HepG2 (cell line): Measurements from ENCODE around the gene SAAL1. TPM values are rescaled to one million over a fixed set of nuclear protein-coding genes. Genes with fewer than 3 reads are reported as not detected.

Experiments used
- TCF12 ChIP-seq, 2 experiments: fragments of 450-650 bp in 1 of 2; sonication (generic) in 1 of 2; formaldehyde crosslinking in 1 of 2; IDR thresholded peaks; 2 replicates each; pipeline versions ENCODE4 v1.6.1 to v1.8.0; 2017 to 2022; ENCODE audit warnings: antibody characterized with exemption in 1 of 2, mild to moderate bottlenecking in 1 of 2, missing genetic modification reagents in 1 of 2, moderate library complexity in 1 of 2
- ZBTB38 ChIP-seq: sonication (generic); formaldehyde crosslinking; IDR thresholded peaks from 2 replicates; pipeline ENCODE4 v1.5.1; 2020; ENCODE audit warnings: mild to moderate bottlenecking, missing genetic modification reagents
- polyA plus RNA-seq, 8 experiments: library from polyadenylated mRNA; depleted of rRNA in 3 of 8; stranded (reverse) in 7 of 8; unstranded in 1 of 8; fragments of >200 nt; fragmentation: Illumina TruSeq in 4 of 8; extraction: Trizol in 4 of 8; gene quantifications; 2 replicates each; pipeline versions ENCODE4 v1.2.1 to v1.2.3, GENCODE V29; 2011 to 2016; ENCODE audit warnings: low read depth in 4 of 8, missing spikeins in 1 of 8, mixed read lengths in 1 of 8; ENCODE audit not compliant: insufficient read depth in 1 of 8
- total RNA-seq, 5 experiments: library from RNA; depleted of rRNA; stranded (reverse); fragments of >200 nt; fragmentation: Illumina TruSeq; extraction: Trizol; gene quantifications; 2 replicates each; pipeline ENCODE4 v1.2.3, GENCODE V29; 2016; ENCODE audit warnings: low read depth in 1 of 5
- TF ChIP-seq, protein P1 (sequence below): fragments of 450-650 bp; IDR thresholded peaks from 2 replicates; pipeline ENCODE4 v1.6.1; 2017; ENCODE audit warnings: mild to moderate bottlenecking
- TF ChIP-seq, protein P2 (sequence below): sonication (generic); formaldehyde crosslinking; IDR thresholded peaks from 2 replicates; pipeline ENCODE4 v1.4.0; 2020; ENCODE audit warnings: missing genetic modification reagents, borderline replicate concordance
- TF ChIP-seq, protein P3 (sequence below): sonication (generic); formaldehyde crosslinking; IDR thresholded peaks from 2 replicates; pipeline ENCODE4 v1.4.0; 2020; ENCODE audit warnings: missing genetic modification reagents, mild to moderate bottlenecking, borderline replicate concordance
- TF ChIP-seq, protein P4 (sequence below): IDR thresholded peaks from 2 replicates; pipeline ENCODE4 v1.6.1; 2018; ENCODE audit warnings: missing genetic modification reagents, mild to moderate bottlenecking, missing compliant biosample characterization
- TF ChIP-seq, protein P5 (sequence below): sonication (generic); formaldehyde crosslinking; IDR thresholded peaks from 2 replicates; pipeline ENCODE4 v1.4.0; 2020; ENCODE audit warnings: missing genetic modification reagents

SAAL1 gene
- total and polyA plus RNA-seq, 2 of the 13 experiments (the other 11 are each of a cell fraction or from before 2014, with no cell fraction given): 16.5 to 46.0 TPM

DNA sequence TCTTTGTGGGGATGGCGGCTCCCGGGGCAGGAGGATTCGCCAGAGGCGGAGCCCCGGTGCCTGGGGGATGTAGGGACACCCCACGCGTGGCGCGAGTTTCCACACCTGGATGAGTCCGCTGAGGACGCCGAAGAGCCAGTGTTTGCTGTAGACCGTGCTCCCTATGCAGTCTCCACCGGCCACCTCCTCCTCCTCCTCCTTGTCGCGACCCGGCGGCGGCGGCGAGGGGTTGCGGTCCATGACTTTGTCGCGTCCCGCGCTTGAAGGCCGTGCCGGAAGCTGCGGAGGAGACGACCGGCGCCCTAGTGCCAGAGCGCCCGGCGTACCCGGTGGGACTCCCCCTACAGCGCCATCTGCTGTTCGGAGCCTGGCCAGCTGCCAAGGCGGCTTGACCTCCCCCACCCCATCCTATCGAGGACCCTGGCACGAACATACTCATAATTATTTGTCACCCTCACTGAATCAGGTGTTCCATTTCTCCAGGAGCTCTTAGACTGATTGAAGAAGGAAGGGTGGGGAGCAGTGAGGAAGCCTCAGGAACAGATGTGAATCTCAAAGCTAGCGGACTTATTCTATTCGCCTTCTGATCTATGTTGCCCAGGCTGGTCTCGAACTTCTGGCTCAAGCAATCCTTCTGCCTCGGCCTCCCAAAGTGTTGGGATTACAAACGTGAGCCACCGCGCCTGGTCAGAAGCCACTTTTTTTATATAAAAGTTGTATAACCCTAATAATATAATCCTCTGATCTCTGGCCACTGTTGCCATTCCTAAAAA lies at the start of gene SAAL1 (continued):
- TF ChIP-seq, protein P1, sequence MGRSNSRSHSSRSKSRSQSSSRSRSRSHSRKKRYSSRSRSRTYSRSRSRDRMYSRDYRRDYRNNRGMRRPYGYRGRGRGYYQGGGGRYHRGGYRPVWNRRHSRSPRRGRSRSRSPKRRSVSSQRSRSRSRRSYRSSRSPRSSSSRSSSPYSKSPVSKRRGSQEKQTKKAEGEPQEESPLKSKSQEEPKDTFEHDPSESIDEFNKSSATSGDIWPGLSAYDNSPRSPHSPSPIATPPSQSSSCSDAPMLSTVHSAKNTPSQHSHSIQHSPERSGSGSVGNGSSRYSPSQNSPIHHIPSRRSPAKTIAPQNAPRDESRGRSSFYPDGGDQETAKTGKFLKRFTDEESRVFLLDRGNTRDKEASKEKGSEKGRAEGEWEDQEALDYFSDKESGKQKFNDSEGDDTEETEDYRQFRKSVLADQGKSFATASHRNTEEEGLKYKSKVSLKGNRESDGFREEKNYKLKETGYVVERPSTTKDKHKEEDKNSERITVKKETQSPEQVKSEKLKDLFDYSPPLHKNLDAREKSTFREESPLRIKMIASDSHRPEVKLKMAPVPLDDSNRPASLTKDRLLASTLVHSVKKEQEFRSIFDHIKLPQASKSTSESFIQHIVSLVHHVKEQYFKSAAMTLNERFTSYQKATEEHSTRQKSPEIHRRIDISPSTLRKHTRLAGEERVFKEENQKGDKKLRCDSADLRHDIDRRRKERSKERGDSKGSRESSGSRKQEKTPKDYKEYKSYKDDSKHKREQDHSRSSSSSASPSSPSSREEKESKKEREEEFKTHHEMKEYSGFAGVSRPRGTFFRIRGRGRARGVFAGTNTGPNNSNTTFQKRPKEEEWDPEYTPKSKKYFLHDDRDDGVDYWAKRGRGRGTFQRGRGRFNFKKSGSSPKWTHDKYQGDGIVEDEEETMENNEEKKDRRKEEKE: no peak
- TF ChIP-seq, protein P2, sequence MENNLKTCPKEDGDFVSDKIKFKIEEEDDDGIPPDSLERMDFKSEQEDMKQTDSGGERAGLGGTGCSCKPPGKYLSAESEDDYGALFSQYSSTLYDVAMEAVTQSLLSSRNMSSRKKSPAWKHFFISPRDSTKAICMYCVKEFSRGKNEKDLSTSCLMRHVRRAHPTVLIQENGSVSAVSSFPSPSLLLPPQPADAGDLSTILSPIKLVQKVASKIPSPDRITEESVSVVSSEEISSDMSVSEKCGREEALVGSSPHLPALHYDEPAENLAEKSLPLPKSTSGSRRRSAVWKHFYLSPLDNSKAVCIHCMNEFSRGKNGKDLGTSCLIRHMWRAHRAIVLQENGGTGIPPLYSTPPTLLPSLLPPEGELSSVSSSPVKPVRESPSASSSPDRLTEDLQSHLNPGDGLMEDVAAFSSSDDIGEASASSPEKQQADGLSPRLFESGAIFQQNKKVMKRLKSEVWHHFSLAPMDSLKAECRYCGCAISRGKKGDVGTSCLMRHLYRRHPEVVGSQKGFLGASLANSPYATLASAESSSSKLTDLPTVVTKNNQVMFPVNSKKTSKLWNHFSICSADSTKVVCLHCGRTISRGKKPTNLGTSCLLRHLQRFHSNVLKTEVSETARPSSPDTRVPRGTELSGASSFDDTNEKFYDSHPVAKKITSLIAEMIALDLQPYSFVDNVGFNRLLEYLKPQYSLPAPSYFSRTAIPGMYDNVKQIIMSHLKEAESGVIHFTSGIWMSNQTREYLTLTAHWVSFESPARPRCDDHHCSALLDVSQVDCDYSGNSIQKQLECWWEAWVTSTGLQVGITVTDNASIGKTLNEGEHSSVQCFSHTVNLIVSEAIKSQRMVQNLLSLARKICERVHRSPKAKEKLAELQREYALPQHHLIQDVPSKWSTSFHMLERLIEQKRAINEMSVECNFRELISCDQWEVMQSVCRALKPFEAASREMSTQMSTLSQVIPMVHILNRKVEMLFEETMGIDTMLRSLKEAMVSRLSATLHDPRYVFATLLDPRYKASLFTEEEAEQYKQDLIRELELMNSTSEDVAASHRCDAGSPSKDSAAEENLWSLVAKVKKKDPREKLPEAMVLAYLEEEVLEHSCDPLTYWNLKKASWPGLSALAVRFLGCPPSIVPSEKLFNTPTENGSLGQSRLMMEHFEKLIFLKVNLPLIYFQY (CRISPR knock-in tag): 0 out of 2 replicates have a peak, but pooled peaks have one; percentile 64
- TF ChIP-seq, protein P3, sequence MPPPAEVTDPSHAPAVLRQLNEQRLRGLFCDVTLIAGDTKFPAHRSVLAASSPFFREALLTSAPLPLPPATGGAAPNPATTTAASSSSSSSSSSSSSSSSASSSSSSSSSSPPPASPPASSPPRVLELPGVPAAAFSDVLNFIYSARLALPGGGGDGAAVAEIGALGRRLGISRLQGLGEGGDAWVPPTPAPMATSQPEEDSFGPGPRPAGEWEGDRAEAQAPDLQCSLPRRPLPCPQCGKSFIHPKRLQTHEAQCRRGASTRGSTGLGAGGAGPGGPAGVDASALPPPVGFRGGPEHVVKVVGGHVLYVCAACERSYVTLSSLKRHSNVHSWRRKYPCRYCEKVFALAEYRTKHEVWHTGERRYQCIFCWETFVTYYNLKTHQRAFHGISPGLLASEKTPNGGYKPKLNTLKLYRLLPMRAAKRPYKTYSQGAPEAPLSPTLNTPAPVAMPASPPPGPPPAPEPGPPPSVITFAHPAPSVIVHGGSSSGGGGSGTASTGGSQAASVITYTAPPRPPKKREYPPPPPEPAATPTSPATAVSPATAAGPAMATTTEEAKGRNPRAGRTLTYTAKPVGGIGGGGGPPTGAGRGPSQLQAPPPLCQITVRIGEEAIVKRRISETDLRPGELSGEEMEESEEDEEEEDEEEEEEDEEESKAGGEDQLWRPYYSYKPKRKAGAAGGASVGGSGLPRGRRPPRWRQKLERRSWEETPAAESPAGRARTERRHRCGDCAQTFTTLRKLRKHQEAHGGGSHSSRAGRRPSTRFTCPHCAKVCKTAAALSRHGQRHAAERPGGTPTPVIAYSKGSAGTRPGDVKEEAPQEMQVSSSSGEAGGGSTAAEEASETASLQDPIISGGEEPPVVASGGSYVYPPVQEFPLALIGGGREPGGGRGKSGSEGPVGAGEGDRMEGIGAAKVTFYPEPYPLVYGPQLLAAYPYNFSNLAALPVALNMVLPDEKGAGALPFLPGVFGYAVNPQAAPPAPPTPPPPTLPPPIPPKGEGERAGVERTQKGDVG (CRISPR knock-in tag): no peak
- TF ChIP-seq TCF12 (IDR thresholded peaks at IDR 0.05) (no peak), TCF12 (CRISPR knock-in tag; IDR thresholded peaks at IDR 0.05) (peak; percentile 45; the same call in 1 of the 2 replicates), ZBTB38 (CRISPR knock-in tag) (peak; percentile 80)
- TF ChIP-seq, protein P4, sequence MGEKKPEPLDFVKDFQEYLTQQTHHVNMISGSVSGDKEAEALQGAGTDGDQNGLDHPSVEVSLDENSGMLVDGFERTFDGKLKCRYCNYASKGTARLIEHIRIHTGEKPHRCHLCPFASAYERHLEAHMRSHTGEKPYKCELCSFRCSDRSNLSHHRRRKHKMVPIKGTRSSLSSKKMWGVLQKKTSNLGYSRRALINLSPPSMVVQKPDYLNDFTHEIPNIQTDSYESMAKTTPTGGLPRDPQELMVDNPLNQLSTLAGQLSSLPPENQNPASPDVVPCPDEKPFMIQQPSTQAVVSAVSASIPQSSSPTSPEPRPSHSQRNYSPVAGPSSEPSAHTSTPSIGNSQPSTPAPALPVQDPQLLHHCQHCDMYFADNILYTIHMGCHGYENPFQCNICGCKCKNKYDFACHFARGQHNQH (CRISPR knock-in tag): peak; percentile 79
- TF ChIP-seq, protein P5, sequence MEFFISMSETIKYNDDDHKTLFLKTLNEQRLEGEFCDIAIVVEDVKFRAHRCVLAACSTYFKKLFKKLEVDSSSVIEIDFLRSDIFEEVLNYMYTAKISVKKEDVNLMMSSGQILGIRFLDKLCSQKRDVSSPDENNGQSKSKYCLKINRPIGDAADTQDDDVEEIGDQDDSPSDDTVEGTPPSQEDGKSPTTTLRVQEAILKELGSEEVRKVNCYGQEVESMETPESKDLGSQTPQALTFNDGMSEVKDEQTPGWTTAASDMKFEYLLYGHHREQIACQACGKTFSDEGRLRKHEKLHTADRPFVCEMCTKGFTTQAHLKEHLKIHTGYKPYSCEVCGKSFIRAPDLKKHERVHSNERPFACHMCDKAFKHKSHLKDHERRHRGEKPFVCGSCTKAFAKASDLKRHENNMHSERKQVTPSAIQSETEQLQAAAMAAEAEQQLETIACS: no peak
